ENCODE measurements around the gene TTPAL. TPM values are rescaled to one million over a fixed set of nuclear protein-coding genes. Genes with fewer than 3 reads are reported as not detected.

Gene TTPAL
- total RNA-seq, 1 experiment from 2014 or later = 14.0 TPM

DNA sequence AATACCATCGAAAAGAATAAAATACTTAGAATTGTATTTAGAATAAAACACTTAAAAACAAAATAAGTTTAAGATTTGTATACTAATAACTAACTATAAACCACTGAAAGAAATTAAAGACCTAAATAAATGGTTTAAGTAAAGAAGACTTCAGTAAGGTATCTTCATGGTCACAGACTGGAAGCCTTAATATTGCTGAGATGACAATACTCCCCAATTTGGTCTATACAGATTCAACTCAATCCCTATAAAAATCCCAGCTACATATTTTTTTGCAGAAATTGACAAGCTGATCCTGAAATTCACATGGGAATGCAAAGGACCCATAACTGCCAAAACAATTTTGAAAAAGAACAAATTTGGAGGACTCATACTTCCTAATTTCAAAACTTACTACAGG lies 27.3 kb downstream of the TTPAL start:
- TF ChIP-seq EZH2phosphoT487 (IDR thresholded peaks at IDR 0.05; ENCODE audit: borderline replicate concordance, low read length) (no peak), EZH2 (IDR thresholded peaks at IDR 0.05; ENCODE audit: low read length, unreplicated experiment) (no peak)
- TF ChIP-seq, protein P1, sequence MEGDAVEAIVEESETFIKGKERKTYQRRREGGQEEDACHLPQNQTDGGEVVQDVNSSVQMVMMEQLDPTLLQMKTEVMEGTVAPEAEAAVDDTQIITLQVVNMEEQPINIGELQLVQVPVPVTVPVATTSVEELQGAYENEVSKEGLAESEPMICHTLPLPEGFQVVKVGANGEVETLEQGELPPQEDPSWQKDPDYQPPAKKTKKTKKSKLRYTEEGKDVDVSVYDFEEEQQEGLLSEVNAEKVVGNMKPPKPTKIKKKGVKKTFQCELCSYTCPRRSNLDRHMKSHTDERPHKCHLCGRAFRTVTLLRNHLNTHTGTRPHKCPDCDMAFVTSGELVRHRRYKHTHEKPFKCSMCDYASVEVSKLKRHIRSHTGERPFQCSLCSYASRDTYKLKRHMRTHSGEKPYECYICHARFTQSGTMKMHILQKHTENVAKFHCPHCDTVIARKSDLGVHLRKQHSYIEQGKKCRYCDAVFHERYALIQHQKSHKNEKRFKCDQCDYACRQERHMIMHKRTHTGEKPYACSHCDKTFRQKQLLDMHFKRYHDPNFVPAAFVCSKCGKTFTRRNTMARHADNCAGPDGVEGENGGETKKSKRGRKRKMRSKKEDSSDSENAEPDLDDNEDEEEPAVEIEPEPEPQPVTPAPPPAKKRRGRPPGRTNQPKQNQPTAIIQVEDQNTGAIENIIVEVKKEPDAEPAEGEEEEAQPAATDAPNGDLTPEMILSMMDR (conservative IDR thresholded peaks at IDR 0.05; ENCODE audit: low read depth, low read length) = no peak
- Histone ChIP-seq H3K9me3 (ENCODE audit: low read length) (no peaks in the 10 kb centered on the region), H3K79me2 (ENCODE audit: low read length) (0 out of 2 replicates have a peak, but pooled peaks cover 5% of the 10 kb centered on the region), H2AFZ (ENCODE audit: low read length) (no peak overlapping the region), H3F3A (ENCODE audit: low read length, unreplicated experiment) (peaks cover 1% of the 10 kb centered on the region), H3K4me3 (ENCODE audit: low read length) (no peak overlapping the region), H3K4me2 (ENCODE audit: low read length) (no peak overlapping the region), H3K27me3 (ENCODE audit: low read length) (no peaks in the 10 kb centered on the region), H3K36me3 (ENCODE audit: low read depth, low read length) (peaks cover 75% of the 10 kb centered on the region), H4K20me1 (ENCODE audit: low read length) (no peaks in the 10 kb centered on the region), H3K9me2 (replicated peaks; ENCODE audit: low read length) (no peaks in the 10 kb centered on the region), H3K27ac (ENCODE audit: low read length) (no peak overlapping the region), H3K4me1 (ENCODE audit: insufficient read depth, low read length) (peaks cover 7% of the 10 kb centered on the region), H3K9ac (ENCODE audit: low read length) (no peak overlapping the region)
- ChIA-PET CTCF (no interaction called here), POLR2A (ENCODE audit: unreplicated experiment) (interaction anchor here (0.5 kb wide), 1 partner anchor 26 kb away, joined by 9 read pairs; no protein-coding TSS in a partner anchor)
- ATAC-seq (no peak), DNase-seq (no peak)
- intact Hi-C loops (cut with micrococcal nuclease) = no loop called here
- BruUV-seq (replicated peaks) = no TSS peak

DNA sequence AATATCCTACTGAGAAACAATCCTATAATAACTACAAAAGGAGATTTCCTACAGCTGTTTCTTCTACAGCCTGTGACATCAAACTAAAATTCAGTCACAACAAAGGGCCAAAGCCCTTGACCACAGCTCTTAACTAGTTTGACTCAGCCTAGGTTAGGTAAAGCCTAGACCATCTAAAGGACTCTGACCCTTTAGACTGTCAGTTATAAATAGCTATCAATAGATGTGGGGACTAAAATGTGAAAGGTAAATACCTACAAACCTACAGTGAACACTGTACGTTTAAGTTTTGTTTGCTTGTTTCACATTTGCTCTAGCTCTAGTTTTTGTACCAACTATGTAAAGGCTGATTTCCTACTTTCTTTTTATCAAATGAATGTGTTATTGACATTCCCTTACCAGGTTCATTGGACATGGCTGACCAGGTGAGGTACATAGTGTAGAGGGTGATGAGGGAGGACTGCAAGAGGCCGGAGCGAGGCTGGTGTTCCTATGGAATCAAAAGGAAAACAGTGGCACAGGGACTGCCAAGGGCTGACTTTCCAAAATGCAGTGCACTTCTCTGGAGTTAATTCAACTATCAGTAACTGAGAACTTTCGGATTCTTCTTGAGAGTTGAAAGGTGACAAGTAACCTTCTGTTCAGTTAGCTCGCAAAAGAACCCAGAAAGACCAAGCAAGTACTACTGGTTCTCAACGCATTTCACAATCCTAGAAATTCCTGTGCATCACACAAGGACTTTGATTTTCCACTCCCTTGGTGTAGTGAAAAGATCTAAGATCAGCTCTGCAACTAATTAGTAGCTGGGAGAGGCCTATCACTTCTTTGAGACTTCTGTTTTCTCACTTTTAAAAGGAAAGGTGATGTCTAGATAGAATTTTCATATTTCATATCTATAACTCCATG lies 29.0 kb downstream of the TTPAL start:
- no peak overlapping the region for H3K4me3 ChIP-seq (ENCODE audit: low read length)
- no peak overlapping the region for H3K9ac ChIP-seq (ENCODE audit: low read length)
- no peaks in the 10 kb centered on the region for H3K79me2 ChIP-seq (ENCODE audit: low read length)
- DNase-seq = no peak
- intact Hi-C loops (cut with micrococcal nuclease) = no loop called here
- H2AFZ ChIP-seq (ENCODE audit: low read length) = no peak overlapping the region
- no peak for ATAC-seq
- H3K27ac ChIP-seq (ENCODE audit: low read length) = no peak overlapping the region
- H3K36me3 ChIP-seq (ENCODE audit: low read depth, low read length) = peaks cover 82% of the 10 kb centered on the region
- H3K4me1 ChIP-seq (ENCODE audit: insufficient read depth, low read length) = no peaks in the 10 kb centered on the region
- no peaks in the 10 kb centered on the region for H4K20me1 ChIP-seq (ENCODE audit: low read length)
- no peaks in the 10 kb centered on the region for H3K9me3 ChIP-seq (ENCODE audit: low read length)
- no TSS peak for BruUV-seq (replicated peaks)
- no peaks in the 10 kb centered on the region for H3K9me2 ChIP-seq (replicated peaks; ENCODE audit: low read length)
- POLR2A ChIA-PET (ENCODE audit: unreplicated experiment) = no interaction called here
- CTCF ChIA-PET = interaction anchor here (0.6 kb wide), 1 partner anchor 71 kb away, joined by 3 read pairs; no protein-coding TSS in a partner anchor
- H3K27me3 ChIP-seq (ENCODE audit: low read length) = no peaks in the 10 kb centered on the region
- H3F3A ChIP-seq (ENCODE audit: low read length, unreplicated experiment) = no peaks in the 10 kb centered on the region
- TF ChIP-seq EZH2phosphoT487 (IDR thresholded peaks at IDR 0.05; ENCODE audit: borderline replicate concordance, low read length) (no peak), EZH2 (IDR thresholded peaks at IDR 0.05; ENCODE audit: low read length, unreplicated experiment) (no peak)
- TF ChIP-seq, protein P1 (conservative IDR thresholded peaks at IDR 0.05; ENCODE audit: low read depth, low read length) = no peak
- H3K4me2 ChIP-seq (ENCODE audit: low read length) = no peak overlapping the region

DNA sequence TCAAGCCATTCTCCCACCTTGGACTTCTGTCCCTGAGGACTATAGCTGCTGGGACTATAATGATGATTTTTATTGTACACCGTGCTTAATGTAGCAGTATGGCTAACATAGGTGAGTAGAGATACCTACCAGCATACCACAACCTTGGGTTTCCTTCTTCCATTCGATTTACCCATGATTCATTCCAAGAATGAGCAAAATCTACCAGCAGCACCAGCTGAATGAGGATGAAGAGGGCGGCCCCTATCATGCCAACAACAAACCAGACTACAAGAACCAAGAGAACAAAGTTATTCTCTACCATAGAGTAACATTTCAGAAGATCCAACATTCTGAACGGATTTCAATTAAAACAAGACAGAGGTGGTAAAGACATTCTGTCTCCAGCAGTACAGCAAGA lies 34.1 kb downstream of the TTPAL start:
- Histone ChIP-seq H3K9ac (ENCODE audit: low read length) (no peak overlapping the region), H3K4me1 (ENCODE audit: insufficient read depth, low read length) (no peaks in the 10 kb centered on the region), H2AFZ (ENCODE audit: low read length) (no peak overlapping the region), H3K27me3 (ENCODE audit: low read length) (no peaks in the 10 kb centered on the region), H3K9me3 (ENCODE audit: low read length) (no peaks in the 10 kb centered on the region), H3K79me2 (ENCODE audit: low read length) (peaks cover 29% of the 10 kb centered on the region), H3K4me2 (ENCODE audit: low read length) (no peak overlapping the region), H3F3A (ENCODE audit: low read length, unreplicated experiment) (no peaks in the 10 kb centered on the region), H4K20me1 (ENCODE audit: low read length) (0 out of 2 replicates have a peak, but pooled peaks cover 1% of the 10 kb centered on the region), H3K4me3 (ENCODE audit: low read length) (no peak overlapping the region), H3K27ac (ENCODE audit: low read length) (no peak overlapping the region), H3K9me2 (replicated peaks; ENCODE audit: low read length) (no peaks in the 10 kb centered on the region), H3K36me3 (ENCODE audit: low read depth, low read length) (peaks cover 59% of the 10 kb centered on the region)
- POLR2A ChIA-PET (ENCODE audit: unreplicated experiment) = no interaction called here
- CTCF ChIA-PET = no interaction called here
- DNase-seq (no peak), ATAC-seq (no peak)
- intact Hi-C loops (cut with micrococcal nuclease) = no loop called here
- no peak for TF ChIP-seq EZH2phosphoT487 (IDR thresholded peaks at IDR 0.05; ENCODE audit: borderline replicate concordance, low read length)
- TF ChIP-seq, protein P1 (conservative IDR thresholded peaks at IDR 0.05; ENCODE audit: low read depth, low read length) = no peak
- TF ChIP-seq EZH2 (IDR thresholded peaks at IDR 0.05; ENCODE audit: low read length, unreplicated experiment) = no peak
- BruUV-seq (replicated peaks) = no TSS peak
